Measurements from ENCODE around the gene PHIP. TPM values are rescaled to one million over a fixed set of nuclear protein-coding genes. Genes with fewer than 3 reads are reported as not detected.

Gene PHIP
- total RNA-seq, 1 experiment from 2014 or later = 22.6 TPM

- no peak for TF ChIP-seq ZBTB33 (IDR thresholded peaks at IDR 0.05; ENCODE audit: extremely low read depth, insufficient replicate concordance, low read length)
- TF ChIP-seq SIN3A (IDR thresholded peaks at IDR 0.05; ENCODE audit: low read depth) = no peak
- no peak for TF ChIP-seq ELF1 (IDR thresholded peaks at IDR 0.05; ENCODE audit: borderline replicate concordance, low read depth)
- no peak for TF ChIP-seq CTCF (IDR thresholded peaks at IDR 0.05 in 2 of 3, conservative IDR thresholded peaks at IDR 0.05 in 1 of 3; ENCODE audit: borderline replicate concordance in 1 of 3, insufficient read depth in 1 of 3, low read depth in 2 of 3, low read length in 2 of 3)
- TF ChIP-seq MAX (IDR thresholded peaks at IDR 0.05) = no peak
- no peak for TF ChIP-seq CEBPB (IDR thresholded peaks at IDR 0.05; ENCODE audit: low read depth)
- TF ChIP-seq JUND (IDR thresholded peaks at IDR 0.05) = no peak
These were observed 3.6 kb upstream of the PHIP start (continued) for GRCh38 chr6:79081663-79082062.

- POLR2A ChIA-PET = no interaction called here
- Histone ChIP-seq H3K36me3 (ENCODE audit: control insufficient read depth in 1 of 2, insufficient read depth in 2 of 2, low read length in 2 of 2) (no peaks in the 10 kb centered on the region), H3K4me3 (replicated peaks in 1 of 2; ENCODE audit: low read depth in 1 of 2, low read length in 2 of 2) (peak overlapping the region; percentile 72 to 80), H3K9me2 (ENCODE audit: insufficient read depth) (no peaks in the 10 kb centered on the region), H3K9me3 (ENCODE audit: control insufficient read depth in 1 of 2, insufficient read depth in 1 of 2, low read depth in 1 of 2, low read length in 2 of 2) (no peaks in the 10 kb centered on the region), H4K20me1 (ENCODE audit: insufficient read depth) (no peaks in the 10 kb centered on the region), H3K79me2 (ENCODE audit: insufficient read depth, low read length) (peaks cover 23% of the 10 kb centered on the region), H3K9ac (ENCODE audit: low read length) (peak overlapping the region; percentile 82; the same call in 1 of the 2 replicates), H3K4me1 (ENCODE audit: control insufficient read depth in 1 of 2, insufficient read depth in 2 of 2, low read length in 2 of 2) (peaks cover 4 to 18% of the 10 kb centered on the region in 2 experiments; a peak in 3 of 4 replicates), H2AFZ (ENCODE audit: low read depth, low read length, poor library complexity, severe bottlenecking) (no peak overlapping the region), H3K4me2 (ENCODE audit: low read length) (peak overlapping the region; percentile 87), H3K27ac (ENCODE audit: low read depth, low read length) (no peak overlapping the region), H3K27me3 (ENCODE audit: insufficient read depth, low read length) (no peaks in the 10 kb centered on the region)
- CTCF ChIA-PET = no interaction called here
- ATAC-seq = no peak
- DNase-seq (ENCODE audit: low read depth, low spot score) = no peak
- intact Hi-C loops (cut with micrococcal nuclease) = loop anchor here (10.0 kb wide), 1 partner anchor 465 kb away; no protein-coding TSS in a partner anchor
- TF ChIP-seq EGR1 (IDR thresholded peaks at IDR 0.05; ENCODE audit: low read depth) (no peak), MAX (IDR thresholded peaks at IDR 0.05) (no peak), CEBPB (IDR thresholded peaks at IDR 0.05; ENCODE audit: low read depth) (no peak), POLR2A (IDR thresholded peaks at IDR 0.05; ENCODE audit: borderline replicate concordance, extremely low read depth, insufficient read depth, insufficient read length) (no peak), TCF7L2 (IDR thresholded peaks at IDR 0.05; ENCODE audit: borderline replicate concordance, extremely low read depth, insufficient read depth, insufficient read length) (no peak), RAD21 (IDR thresholded peaks at IDR 0.05; ENCODE audit: low read depth) (no peak), SIN3A (IDR thresholded peaks at IDR 0.05; ENCODE audit: low read depth) (no peak), SP1 (IDR thresholded peaks at IDR 0.05; ENCODE audit: low read depth) (no peak), SRF (IDR thresholded peaks at IDR 0.05; ENCODE audit: low read depth) (no peak), EZH2 (IDR thresholded peaks at IDR 0.05) (no peak), CTCF (IDR thresholded peaks at IDR 0.05 in 2 of 3, conservative IDR thresholded peaks at IDR 0.05 in 1 of 3; ENCODE audit: borderline replicate concordance in 1 of 3, insufficient read depth in 1 of 3, low read depth in 2 of 3, low read length in 2 of 3) (no peak), FOSL1 (IDR thresholded peaks at IDR 0.05; ENCODE audit: low read depth) (no peak), ZBTB33 (IDR thresholded peaks at IDR 0.05; ENCODE audit: extremely low read depth, insufficient replicate concordance, low read length) (no peak)
- RAD21 ChIA-PET (ENCODE audit: low non-redundant PET in 1 of 2, low total read pairs in 2 of 2, uncharacterized antibody in 2 of 2, unreplicated experiment in 2 of 2) = no interaction called here
- BruUV-seq (replicated peaks) = no TSS peak
These were observed 1.5 kb upstream of the PHIP start for GRCh38 chr6:79079561-79080041.

All from HCT116 (cell line).